GM19238 (cell line): ENCODE data around the gene ATP6V1B1.

ENCODE experiments used
- DNase-seq: peaks from one replicate; pipeline ENCODE4 v3.0.0; 2011; ENCODE audit warnings: low spot score; ENCODE audit not compliant: insufficient read length

The ATP6V1B1 gene

GRCh38 chr2:70926042-70926441 is 9.7 kb upstream of the ATP6V1B1 start:
- no peak for DNase-seq

GRCh38 chr2:70927138-70927537 is 8.6 kb upstream of the ATP6V1B1 start:
- no peak for DNase-seq

- DNase-seq: no peak
These were observed 8.1 kb upstream of the ATP6V1B1 start for GRCh38 chr2:70927641-70928040.

- no peak for DNase-seq
These were observed 7.3 kb upstream of the ATP6V1B1 start for GRCh38 chr2:70928366-70928765.

- DNase-seq: no peak
These were observed 5.0 kb upstream of the ATP6V1B1 start for GRCh38 chr2:70930371-70931329.

- no peak for DNase-seq
These were observed 4.2 kb upstream of the ATP6V1B1 start for GRCh38 chr2:70931376-70932000.

GRCh38 chr2:70932631-70933230 is 3.0 kb upstream of the ATP6V1B1 start:
- DNase-seq: no peak

- DNase-seq: no peak
These were observed 719 bp upstream of the ATP6V1B1 start for GRCh38 chr2:70934981-70935380.

- DNase-seq: no peak
These were observed 672 bp downstream of the ATP6V1B1 start for GRCh38 chr2:70936165-70936978.

GRCh38 chr2:70936979-70937811 is 1.5 kb downstream of the ATP6V1B1 start:
- no peak for DNase-seq

GRCh38 chr2:70937866-70938585 is 2.3 kb downstream of the ATP6V1B1 start:
- DNase-seq: no peak

GRCh38 chr2:70938586-70938950 is 2.9 kb downstream of the ATP6V1B1 start:
- DNase-seq: no peak

GRCh38 chr2:70939001-70939838 is 3.5 kb downstream of the ATP6V1B1 start:
- DNase-seq: no peak

- DNase-seq: no peak
These were observed 4.3 kb downstream of the ATP6V1B1 start for GRCh38 chr2:70939839-70940580.

- DNase-seq: no peak
These were observed 5.5 kb downstream of the ATP6V1B1 start for GRCh38 chr2:70941186-70941585.

GRCh38 chr2:70941701-70942100 is 6.0 kb downstream of the ATP6V1B1 start:
- DNase-seq: no peak

- no peak for DNase-seq
These were observed 6.9 kb downstream of the ATP6V1B1 start for GRCh38 chr2:70942396-70943204.
